Ovary (tissue), 9 donors: Measurements from ENCODE around the gene PGBD2. TPM values are rescaled to one million over a fixed set of nuclear protein-coding genes. Genes with fewer than 3 reads are reported as not detected.
A peak's percentile ranks its signal among the peaks of the same experiment; 100 is the strongest.

Source experiments
- DNase-seq, 5 donors: peaks; one replicate each; pipeline ENCODE4 v3.0.0-alpha.2; 2019 to 2020
- H3K27ac ChIP-seq, 2 donors: fragments of 200-600 bp; one replicate each; pipeline versions ENCODE4 v1.5.1 to v1.8.0; 2019 to 2022
- H3K27me3 ChIP-seq: fragments of 200-600 bp; one replicate; pipeline ENCODE4 v1.8.0; 2022
- H3K36me3 ChIP-seq: fragments of 200-600 bp; sonication (generic); one replicate; pipeline ENCODE4 v1.5.1; 2019
- H3K4me1 ChIP-seq: one replicate; pipeline ENCODE4 v1.8.1; 2013; ENCODE audit warnings: mild to moderate bottlenecking, moderate library complexity; ENCODE audit not compliant: insufficient read depth
- H3K4me3 ChIP-seq: fragments of 200-600 bp; sonication (generic); one replicate; pipeline ENCODE4 v1.5.1; 2017
- H3K9me3 ChIP-seq, 2 donors: fragments of 200-600 bp in 1 of 2; sonication (generic) in 1 of 2; one replicate each; pipeline versions ENCODE4 v1.5.1 to v1.8.1; 2013 to 2019; ENCODE audit warnings: mild to moderate bottlenecking in 1 of 2, moderate library complexity in 1 of 2
- EP300 ChIP-seq: sonication (generic); formaldehyde crosslinking; IDR thresholded peaks from one replicate; pipeline ENCODE4 v1.6.1; 2017; ENCODE audit warnings: antibody characterized with exemption
- POLR2A ChIP-seq: fragments of 450-650 bp; IDR thresholded peaks from one replicate; pipeline ENCODE4 v1.6.1; 2017; ENCODE audit warnings: antibody characterized with exemption, mild to moderate bottlenecking, moderate library complexity
- WGBS, 3 donors: extraction: QIAGEN DNeasy Blood & Tissue Kit in 1 of 3; methylation state at CpG; one replicate each; pipeline versions ENCODE4 v1.1.5 to v1.1.7; 2013 to 2017; 5-methylcytosine and 5-hydroxymethylcytosine counted together
- intact Hi-C, 4 donors: fragments of 100-400 bp; cut with DNase I; formaldehyde crosslinking; loops; one replicate each; pipeline versions ENCODE4 v1.11.0 to v1.15.1; 2022 to 2023
- polyA plus RNA-seq, 2 donors: library from polyadenylated mRNA; stranded (reverse); fragments of 200-250 nt in 1 of 2; fragments of 350-450 nt in 1 of 2; fragmentation: Illumina TruSeq in 1 of 2; extraction: RNeasy Lipid Tissue Mini Kit (QIAGEN cat#74804) in 1 of 2; gene quantifications; one replicate each; pipeline ENCODE4 v1.2.3, GENCODE V29; 2013 to 2014
- total RNA-seq, 7 donors: library from RNA; depleted of rRNA in 2 of 7; stranded (reverse); fragments of >200 nt in 2 of 7; fragmentation: NEBNext Ultra II Directional in 3 of 7; extraction: Animal tissue kit (Norgen Biotek cat#: 25700) in 3 of 7; gene quantifications; one replicate each; pipeline versions ENCODE4 v1.1.0 to v1.2.4, GENCODE V29; 2016 to 2023
- TF ChIP-seq, protein P1 (sequence below), 3 donors: fragments of 450-650 bp in 2 of 3; fragments of 200-600 bp in 1 of 3; IDR thresholded peaks; one replicate each; pipeline versions ENCODE4 v1.5.1 to v1.8.0; 2016 to 2022; ENCODE audit warnings: antibody characterized with exemption in 3 of 3, mild to moderate bottlenecking in 1 of 3
- donor health status: DM: no; HTN: no; CAD: no; lungs with moderate emphysema.
- donor health status: DM: no; HTN: no; CAD: no.
- donor health status: Bipolar disorder and iron deficiency.
- donor health status: DM: yes; HTN: yes; CAD: no.
- donor health status: DM: no; HTN: no; CAD: no.
- donor health status: DM: yes; HTN: yes; CAD: no.

The PGBD2 gene
- total and polyA plus RNA-seq, 9 donors, result 3.9 to 10.7 (median 7.1) TPM

- no peaks in the 10 kb centered on the region for H3K9me3 ChIP-seq
- TF ChIP-seq EP300 (no peak), POLR2A (no peak)
- TF ChIP-seq, protein P1, sequence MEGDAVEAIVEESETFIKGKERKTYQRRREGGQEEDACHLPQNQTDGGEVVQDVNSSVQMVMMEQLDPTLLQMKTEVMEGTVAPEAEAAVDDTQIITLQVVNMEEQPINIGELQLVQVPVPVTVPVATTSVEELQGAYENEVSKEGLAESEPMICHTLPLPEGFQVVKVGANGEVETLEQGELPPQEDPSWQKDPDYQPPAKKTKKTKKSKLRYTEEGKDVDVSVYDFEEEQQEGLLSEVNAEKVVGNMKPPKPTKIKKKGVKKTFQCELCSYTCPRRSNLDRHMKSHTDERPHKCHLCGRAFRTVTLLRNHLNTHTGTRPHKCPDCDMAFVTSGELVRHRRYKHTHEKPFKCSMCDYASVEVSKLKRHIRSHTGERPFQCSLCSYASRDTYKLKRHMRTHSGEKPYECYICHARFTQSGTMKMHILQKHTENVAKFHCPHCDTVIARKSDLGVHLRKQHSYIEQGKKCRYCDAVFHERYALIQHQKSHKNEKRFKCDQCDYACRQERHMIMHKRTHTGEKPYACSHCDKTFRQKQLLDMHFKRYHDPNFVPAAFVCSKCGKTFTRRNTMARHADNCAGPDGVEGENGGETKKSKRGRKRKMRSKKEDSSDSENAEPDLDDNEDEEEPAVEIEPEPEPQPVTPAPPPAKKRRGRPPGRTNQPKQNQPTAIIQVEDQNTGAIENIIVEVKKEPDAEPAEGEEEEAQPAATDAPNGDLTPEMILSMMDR (IDR thresholded peaks at IDR 0.05), result no peak
- H3K36me3 ChIP-seq, result no peaks in the 10 kb centered on the region
- intact Hi-C loops, result no loop called here
- H3K27me3 ChIP-seq, result no peaks in the 10 kb centered on the region
- peaks cover 16% of the 10 kb centered on the region for H3K4me1 ChIP-seq
- 7 to 11% (median 9%) methylated on average over 4 of the region's 4 CpGs for WGBS, 3 donors
- DNase-seq, result no peak
- peak overlapping the region in 1 of 2 donors; percentile 52 for H3K27ac ChIP-seq
- peak overlapping the region; percentile 54 for H3K4me3 ChIP-seq
Measured at GRCh38 chr1:248862695-248862997, 43.4 kb upstream of the PGBD2 start.

DNA sequence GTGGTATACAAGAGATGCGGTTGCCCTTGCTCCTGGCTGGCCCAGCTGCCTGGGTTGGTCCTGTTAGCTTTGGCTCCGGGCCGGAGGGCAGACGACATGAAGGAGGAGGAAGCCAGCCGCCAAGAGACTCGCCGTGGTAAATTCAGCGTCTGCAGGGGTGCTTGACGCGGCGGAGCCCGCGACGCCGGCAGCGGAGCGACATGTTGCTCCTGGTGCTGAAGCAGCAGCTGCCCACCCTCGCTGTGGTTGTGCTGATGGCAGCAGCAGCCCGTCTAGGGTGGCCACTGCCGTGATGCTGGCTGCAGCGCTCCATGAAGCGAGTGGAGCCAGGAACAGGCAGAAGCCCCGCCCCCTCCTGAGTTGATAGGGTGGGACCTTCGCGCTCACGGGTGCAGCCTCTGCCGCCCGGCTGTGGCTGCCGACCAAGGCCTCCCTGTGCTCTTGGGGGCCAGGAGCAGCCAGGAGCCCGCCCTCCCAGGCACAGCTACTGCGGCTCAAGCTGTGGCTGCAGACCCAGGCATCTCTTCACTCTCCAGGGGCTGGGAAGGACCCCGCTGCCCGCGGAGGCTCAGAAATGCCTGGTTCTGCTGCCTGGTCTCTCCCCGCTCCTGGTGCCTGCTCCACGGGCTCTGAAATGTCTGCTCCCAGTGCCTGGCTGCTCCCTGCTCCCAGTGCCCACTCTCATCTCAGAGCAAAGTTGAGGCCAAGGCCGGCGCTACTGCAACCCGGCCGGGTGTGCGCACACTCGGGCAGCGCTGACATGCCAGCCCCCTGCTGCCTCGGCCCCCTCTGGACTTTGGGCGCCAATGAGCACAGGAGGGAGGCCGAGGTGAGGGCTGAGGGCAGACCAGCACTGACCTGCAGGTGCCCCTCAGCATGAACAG is 42.8 kb upstream of the PGBD2 start:
- no peaks in the 10 kb centered on the region for H3K27me3 ChIP-seq
- TF ChIP-seq POLR2A (no peak), EP300 (no peak)
- TF ChIP-seq, protein P1 (IDR thresholded peaks at IDR 0.05), result no peak
- H3K4me1 ChIP-seq, result peaks cover 10% of the 10 kb centered on the region
- no peaks in the 10 kb centered on the region for H3K36me3 ChIP-seq
- H3K4me3 ChIP-seq, result peak overlapping the region; percentile 54
- peak overlapping the region in 1 of 2 donors; percentile 52 for H3K27ac ChIP-seq
- WGBS, 3 donors, result 2% methylated on average over 42 to 46 of the region's 46 CpGs
- intact Hi-C loops, result no loop called here
- DNase-seq, result peak; percentile 87 to 90 (median 89)
- H3K9me3 ChIP-seq, result no peaks in the 10 kb centered on the region

- peak overlapping the region in 1 of 2 donors; percentile 94 for H3K27ac ChIP-seq
- H3K4me1 ChIP-seq, result no peaks in the 10 kb centered on the region
- H3K4me3 ChIP-seq, result no peak overlapping the region
- WGBS, 3 donors, result 93 to 98% (median 94%) methylated on average over 3 of the region's 3 CpGs
- intact Hi-C loops, result no loop called here
- H3K9me3 ChIP-seq, result no peaks in the 10 kb centered on the region
- no peaks in the 10 kb centered on the region for H3K36me3 ChIP-seq
- no peak for TF ChIP-seq POLR2A
- H3K27me3 ChIP-seq, result no peaks in the 10 kb centered on the region
- no peak for DNase-seq
Measured at GRCh38 chr1:248871837-248872401, 34.1 kb upstream of the PGBD2 start.

GRCh38 chr1:248872752-248873408 is 33.2 kb upstream of the PGBD2 start:
- Histone ChIP-seq H3K4me3 (peak overlapping the region; percentile 69), H3K9me3 (no peaks in the 10 kb centered on the region), H3K4me1 (no peaks in the 10 kb centered on the region), H3K36me3 (no peaks in the 10 kb centered on the region), H3K27me3 (no peaks in the 10 kb centered on the region), H3K27ac (peak overlapping the region; percentile 94 to 95)
- intact Hi-C loops, result no loop called here
- 0 to 3% (median 1%) methylated on average over 31 of the region's 31 CpGs for WGBS, 3 donors
- TF ChIP-seq POLR2A (no peak), EP300 (no peak)
- TF ChIP-seq, protein P1 (IDR thresholded peaks at IDR 0.05), result no peak
- DNase-seq, result peak; percentile 63 to 72 (median 70)
